ENCODE results near the gene FERMT3. TPM values are rescaled to one million over a fixed set of nuclear protein-coding genes. Genes with fewer than 3 reads are reported as not detected.

FERMT3 gene
- total and polyA plus RNA-seq, 2 of the 13 experiments (the other 11 are each of a cell fraction or from before 2014, with no cell fraction given): 0.29 TPM; not detected in 1

GRCh38 chr11:64237484-64237951, 31.0 kb downstream of the FERMT3 start (continued):
- TF ChIP-seq FOXO1 (CRISPR knock-in tag; IDR thresholded peaks at IDR 0.05) (peak; percentile 53; the same call in 1 of the 2 replicates), NCOR1 (IDR thresholded peaks at IDR 0.05; ENCODE audit: borderline replicate concordance, low read length) (no peak; the same call in 1 of the 2 replicates), MXD1 (CRISPR knock-in tag; IDR thresholded peaks at IDR 0.05) (peak; percentile 28; the same call in 1 of the 2 replicates), ZSCAN20 (CRISPR knock-in tag; IDR thresholded peaks at IDR 0.05; ENCODE audit: borderline replicate concordance) (no peak), HOXA3 (CRISPR knock-in tag; IDR thresholded peaks at IDR 0.05) (peak; percentile 46; the same call in 1 of the 2 replicates), ZSCAN21 (CRISPR knock-in tag; IDR thresholded peaks at IDR 0.05; ENCODE audit: borderline replicate concordance) (no peak), NFE2L2 (IDR thresholded peaks at IDR 0.05; ENCODE audit: low read length) (no peak), ERF (CRISPR knock-in tag; IDR thresholded peaks at IDR 0.05) (peak; percentile 87; the same call in 1 of the 2 replicates), ZNF251 (CRISPR knock-in tag; IDR thresholded peaks at IDR 0.05) (no peak), ZNF782 (CRISPR knock-in tag; IDR thresholded peaks at IDR 0.05; ENCODE audit: borderline replicate concordance) (no peak), ASH2L (IDR thresholded peaks at IDR 0.05; ENCODE audit: insufficient read length, low read depth, low read length) (peak; percentile 39), TMF1 (CRISPR knock-in tag; IDR thresholded peaks at IDR 0.05; ENCODE audit: low read depth) (no peak), NR2F6 (IDR thresholded peaks at IDR 0.05) (0 out of 2 replicates have a peak, but pooled peaks have one; percentile 19), NR2F6 (CRISPR knock-in tag; IDR thresholded peaks at IDR 0.05) (peak; percentile 56; the same call in 1 of the 2 replicates), SMYD3 (CRISPR knock-in tag; IDR thresholded peaks at IDR 0.05) (no peak), NR3C1 (CRISPR knock-in tag; IDR thresholded peaks at IDR 0.05) (no peak), SYNCRIP (IDR thresholded peaks at IDR 0.05; ENCODE audit: insufficient read depth, low read depth, low read length) (no peak), ZNF382 (CRISPR knock-in tag; IDR thresholded peaks at IDR 0.05; ENCODE audit: borderline replicate concordance) (no peak)
- TF ChIP-seq, protein P1, sequence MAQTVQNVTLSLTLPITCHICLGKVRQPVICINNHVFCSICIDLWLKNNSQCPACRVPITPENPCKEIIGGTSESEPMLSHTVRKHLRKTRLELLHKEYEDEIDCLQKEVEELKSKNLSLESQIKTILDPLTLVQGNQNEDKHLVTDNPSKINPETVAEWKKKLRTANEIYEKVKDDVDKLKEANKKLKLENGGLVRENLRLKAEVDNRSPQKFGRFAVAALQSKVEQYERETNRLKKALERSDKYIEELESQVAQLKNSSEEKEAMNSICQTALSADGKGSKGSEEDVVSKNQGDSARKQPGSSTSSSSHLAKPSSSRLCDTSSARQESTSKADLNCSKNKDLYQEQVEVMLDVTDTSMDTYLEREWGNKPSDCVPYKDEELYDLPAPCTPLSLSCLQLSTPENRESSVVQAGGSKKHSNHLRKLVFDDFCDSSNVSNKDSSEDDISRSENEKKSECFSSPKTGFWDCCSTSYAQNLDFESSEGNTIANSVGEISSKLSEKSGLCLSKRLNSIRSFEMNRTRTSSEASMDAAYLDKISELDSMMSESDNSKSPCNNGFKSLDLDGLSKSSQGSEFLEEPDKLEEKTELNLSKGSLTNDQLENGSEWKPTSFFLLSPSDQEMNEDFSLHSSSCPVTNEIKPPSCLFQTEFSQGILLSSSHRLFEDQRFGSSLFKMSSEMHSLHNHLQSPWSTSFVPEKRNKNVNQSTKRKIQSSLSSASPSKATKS (CRISPR knock-in tag; IDR thresholded peaks at IDR 0.05): no peak
- TF ChIP-seq, protein P2, sequence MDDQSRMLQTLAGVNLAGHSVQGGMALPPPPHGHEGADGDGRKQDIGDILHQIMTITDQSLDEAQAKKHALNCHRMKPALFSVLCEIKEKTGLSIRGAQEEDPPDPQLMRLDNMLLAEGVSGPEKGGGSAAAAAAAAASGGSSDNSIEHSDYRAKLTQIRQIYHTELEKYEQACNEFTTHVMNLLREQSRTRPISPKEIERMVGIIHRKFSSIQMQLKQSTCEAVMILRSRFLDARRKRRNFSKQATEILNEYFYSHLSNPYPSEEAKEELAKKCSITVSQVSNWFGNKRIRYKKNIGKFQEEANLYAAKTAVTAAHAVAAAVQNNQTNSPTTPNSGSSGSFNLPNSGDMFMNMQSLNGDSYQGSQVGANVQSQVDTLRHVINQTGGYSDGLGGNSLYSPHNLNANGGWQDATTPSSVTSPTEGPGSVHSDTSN (CRISPR knock-in tag; IDR thresholded peaks at IDR 0.05; ENCODE audit: borderline replicate concordance): no peak
- TF ChIP-seq, protein P3, sequence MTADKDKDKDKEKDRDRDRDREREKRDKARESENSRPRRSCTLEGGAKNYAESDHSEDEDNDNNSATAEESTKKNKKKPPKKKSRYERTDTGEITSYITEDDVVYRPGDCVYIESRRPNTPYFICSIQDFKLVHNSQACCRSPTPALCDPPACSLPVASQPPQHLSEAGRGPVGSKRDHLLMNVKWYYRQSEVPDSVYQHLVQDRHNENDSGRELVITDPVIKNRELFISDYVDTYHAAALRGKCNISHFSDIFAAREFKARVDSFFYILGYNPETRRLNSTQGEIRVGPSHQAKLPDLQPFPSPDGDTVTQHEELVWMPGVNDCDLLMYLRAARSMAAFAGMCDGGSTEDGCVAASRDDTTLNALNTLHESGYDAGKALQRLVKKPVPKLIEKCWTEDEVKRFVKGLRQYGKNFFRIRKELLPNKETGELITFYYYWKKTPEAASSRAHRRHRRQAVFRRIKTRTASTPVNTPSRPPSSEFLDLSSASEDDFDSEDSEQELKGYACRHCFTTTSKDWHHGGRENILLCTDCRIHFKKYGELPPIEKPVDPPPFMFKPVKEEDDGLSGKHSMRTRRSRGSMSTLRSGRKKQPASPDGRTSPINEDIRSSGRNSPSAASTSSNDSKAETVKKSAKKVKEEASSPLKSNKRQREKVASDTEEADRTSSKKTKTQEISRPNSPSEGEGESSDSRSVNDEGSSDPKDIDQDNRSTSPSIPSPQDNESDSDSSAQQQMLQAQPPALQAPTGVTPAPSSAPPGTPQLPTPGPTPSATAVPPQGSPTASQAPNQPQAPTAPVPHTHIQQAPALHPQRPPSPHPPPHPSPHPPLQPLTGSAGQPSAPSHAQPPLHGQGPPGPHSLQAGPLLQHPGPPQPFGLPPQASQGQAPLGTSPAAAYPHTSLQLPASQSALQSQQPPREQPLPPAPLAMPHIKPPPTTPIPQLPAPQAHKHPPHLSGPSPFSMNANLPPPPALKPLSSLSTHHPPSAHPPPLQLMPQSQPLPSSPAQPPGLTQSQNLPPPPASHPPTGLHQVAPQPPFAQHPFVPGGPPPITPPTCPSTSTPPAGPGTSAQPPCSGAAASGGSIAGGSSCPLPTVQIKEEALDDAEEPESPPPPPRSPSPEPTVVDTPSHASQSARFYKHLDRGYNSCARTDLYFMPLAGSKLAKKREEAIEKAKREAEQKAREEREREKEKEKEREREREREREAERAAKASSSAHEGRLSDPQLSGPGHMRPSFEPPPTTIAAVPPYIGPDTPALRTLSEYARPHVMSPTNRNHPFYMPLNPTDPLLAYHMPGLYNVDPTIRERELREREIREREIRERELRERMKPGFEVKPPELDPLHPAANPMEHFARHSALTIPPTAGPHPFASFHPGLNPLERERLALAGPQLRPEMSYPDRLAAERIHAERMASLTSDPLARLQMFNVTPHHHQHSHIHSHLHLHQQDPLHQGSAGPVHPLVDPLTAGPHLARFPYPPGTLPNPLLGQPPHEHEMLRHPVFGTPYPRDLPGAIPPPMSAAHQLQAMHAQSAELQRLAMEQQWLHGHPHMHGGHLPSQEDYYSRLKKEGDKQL (CRISPR knock-in tag; IDR thresholded peaks at IDR 0.05; ENCODE audit: low read depth): peak; percentile 61; the same call in 1 of the 2 replicates
